Transverse colon (tissue), 3 donors: ENCODE measurements around the gene PLA2G12A.
"Not testable (repeated sequence)": the region's sequence is repeated elsewhere in the genome, so short reads cannot be mapped to it uniquely, and the experiment has no call there.

Source experiments
- CTCF ChIP-seq, 5 experiments: fragments of 200-600 bp in 3 of 5; fragments of 450-650 bp in 2 of 5; sonication (generic) in 3 of 5; IDR thresholded peaks; 1 replicate in 2 of 5; 2 replicates in 3 of 5; pipeline ENCODE4 v1.5.1; 2016 to 2017; ENCODE audit warnings: antibody characterized with exemption in 5 of 5, inconsistent platforms in 3 of 5, mild to moderate bottlenecking in 2 of 5, moderate library complexity in 1 of 5
- POLR2A ChIP-seq: fragments of 450-650 bp; IDR thresholded peaks from one replicate; pipeline ENCODE4 v1.6.1; 2016; ENCODE audit warnings: antibody characterized with exemption, mild to moderate bottlenecking, moderate library complexity

DNA sequence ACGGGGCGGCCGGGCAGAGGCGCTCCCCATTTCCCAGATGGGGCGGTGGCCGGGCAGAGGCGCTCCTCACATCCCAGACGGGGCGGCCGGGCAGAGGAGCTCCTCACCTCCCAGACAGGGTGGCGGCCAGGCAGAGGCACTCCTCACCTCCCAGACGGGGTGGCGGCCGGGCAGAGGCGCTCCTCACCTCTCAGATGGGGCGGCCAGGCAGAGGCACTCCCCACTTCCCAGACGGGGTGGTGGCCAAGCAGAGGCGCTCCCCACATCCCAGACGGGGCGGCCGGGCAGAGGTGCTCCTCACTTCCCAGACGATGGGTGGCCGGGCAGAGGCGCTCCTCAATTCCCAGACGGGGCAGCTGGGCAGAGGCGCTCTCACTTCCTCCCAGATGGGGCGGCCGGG lies 51.4 kb downstream of the PLA2G12A start:
- not testable (repeated sequence) for TF ChIP-seq CTCF (IDR thresholded peaks at IDR 0.05); POLR2A
